CD14-positive monocyte (primary cell): Measurements from ENCODE around the gene CAPS. TPM values are rescaled to one million over a fixed set of nuclear protein-coding genes. Genes with fewer than 3 reads are reported as not detected.

Experiments used
- DNase-seq, 3 donors: peaks; one replicate each; pipeline ENCODE4 v3.0.0-alpha.2; 2011 to 2022
- H2AFZ ChIP-seq: 2 replicates; pipeline ENCODE4 v1.6.0; 2012; ENCODE audit warnings: mild to moderate bottlenecking, low read depth, low read length, inconsistent platforms; ENCODE audit not compliant: insufficient read depth, poor library complexity, severe bottlenecking
- H3K27ac ChIP-seq, 2 donors: 1 replicate in 1 of 2; 2 replicates in 1 of 2; pipeline ENCODE4 v1.5.1; 2012 to 2013; ENCODE audit warnings: low read length in 2 of 2, control low read depth in 1 of 2, inconsistent platforms in 1 of 2, low read depth in 1 of 2, mild to moderate bottlenecking in 1 of 2
- H3K27me3 ChIP-seq, 2 donors: one replicate each; pipeline versions ENCODE4 v1.6.0 to v1.6.1; 2011 to 2013; ENCODE audit warnings: low read length in 2 of 2; ENCODE audit not compliant: control insufficient read depth in 2 of 2, insufficient read depth in 2 of 2
- H3K36me3 ChIP-seq, 2 donors: replicated peaks in 1 of 2; 1 replicate in 1 of 2; 2 replicates in 1 of 2; pipeline versions ENCODE4 v1.5.1 to v1.6.1; 2012 to 2013; ENCODE audit warnings: low read length in 2 of 2, control low read depth in 1 of 2, inconsistent platforms in 1 of 2, mild to moderate bottlenecking in 1 of 2; ENCODE audit not compliant: insufficient read depth in 2 of 2, control insufficient read depth in 1 of 2
- H3K4me1 ChIP-seq, 2 donors: 1 replicate in 1 of 2; 2 replicates in 1 of 2; pipeline versions ENCODE4 v1.5.1 to v1.6.1; 2012 to 2013; ENCODE audit warnings: low read length in 2 of 2, control low read depth in 1 of 2, inconsistent platforms in 1 of 2, mild to moderate bottlenecking in 1 of 2, moderate library complexity in 1 of 2; ENCODE audit not compliant: insufficient read depth in 2 of 2, control insufficient read depth in 1 of 2
- H3K4me2 ChIP-seq: replicated peaks from 2 replicates; pipeline ENCODE3; 2012; ENCODE audit warnings: low read length, moderate library complexity, mild to moderate bottlenecking; ENCODE audit not compliant: poor library complexity, severe bottlenecking; ENCODE audit errors: extremely low read depth
- H3K4me3 ChIP-seq, 3 experiments: fragments of 200-600 bp in 1 of 3; sonication (generic) in 1 of 3; replicated peaks in 1 of 3; 1 replicate in 2 of 3; 2 replicates in 1 of 3; pipeline ENCODE4 v1.5.1; 2011 to 2013; ENCODE audit warnings: low read length in 3 of 3, mild to moderate bottlenecking in 3 of 3, control low read depth in 2 of 3, low read depth in 2 of 3, inconsistent platforms in 1 of 3, moderate library complexity in 1 of 3
- H3K79me2 ChIP-seq: 2 replicates; pipeline ENCODE4 v1.6.0; 2012; ENCODE audit warnings: mild to moderate bottlenecking, control low read depth, inconsistent platforms, low read length, moderate library complexity; ENCODE audit not compliant: insufficient read depth
- H3K9ac ChIP-seq: 2 replicates; pipeline ENCODE4 v1.6.0; 2017; ENCODE audit warnings: low read length, mild to moderate bottlenecking; ENCODE audit not compliant: insufficient read depth, poor library complexity, severe bottlenecking
- H3K9me3 ChIP-seq, 2 donors: replicated peaks in 1 of 2; 1 replicate in 1 of 2; 2 replicates in 1 of 2; pipeline versions ENCODE4 v1.5.1 to v1.6.1; 2012 to 2013; ENCODE audit warnings: low read length in 2 of 2, control low read depth in 1 of 2; ENCODE audit not compliant: control insufficient read depth in 1 of 2, insufficient read depth in 1 of 2
- H4K20me1 ChIP-seq: 2 replicates; pipeline ENCODE4 v1.6.0; 2012; ENCODE audit warnings: mild to moderate bottlenecking, low read length, control low read depth, moderate library complexity; ENCODE audit not compliant: insufficient read depth
- H3K27ac Mint-ChIP-seq, 7 donors: one replicate each; pipeline ENCODE4 v1.8.0; 2020; ENCODE audit warnings: mild to moderate bottlenecking in 7 of 7, mixed read lengths in 7 of 7, moderate library complexity in 6 of 7, inconsistent platforms in 2 of 7
- H3K27me3 Mint-ChIP-seq, 3 donors: one replicate each; pipeline ENCODE4 v1.8.0; 2021 to 2022; ENCODE audit warnings: low read depth in 3 of 3, mild to moderate bottlenecking in 3 of 3, mixed read lengths in 3 of 3, moderate library complexity in 3 of 3, inconsistent platforms in 1 of 3
- H3K36me3 Mint-ChIP-seq, 2 donors: one replicate each; pipeline ENCODE4 v1.8.0; 2020; ENCODE audit warnings: mixed read lengths in 2 of 2, inconsistent platforms in 1 of 2, mild to moderate bottlenecking in 1 of 2
- H3K4me1 Mint-ChIP-seq: one replicate; pipeline ENCODE4 v1.8.0; 2020; ENCODE audit warnings: mild to moderate bottlenecking, mixed read lengths
- H3K4me3 Mint-ChIP-seq, 2 donors: one replicate each; pipeline ENCODE4 v1.8.0; 2020; ENCODE audit warnings: mild to moderate bottlenecking in 2 of 2, mixed read lengths in 2 of 2, moderate library complexity in 1 of 2
- H3K9me3 Mint-ChIP-seq, 7 donors: one replicate each; pipeline ENCODE4 v1.8.0; 2020 to 2022; ENCODE audit warnings: mixed read lengths in 7 of 7, mild to moderate bottlenecking in 6 of 7, moderate library complexity in 6 of 7, inconsistent platforms in 2 of 7
- CTCF ChIP-seq: fragments of 200-600 bp; IDR thresholded peaks from one replicate; pipeline ENCODE4 v1.8.0; 2022; ENCODE audit warnings: antibody characterized with exemption, mild to moderate bottlenecking
- WGBS: methylation state at CpG from one replicate; pipeline ENCODE4 v1.1.5; 2013; ENCODE audit warnings: missing lambda C conversion rate; ENCODE audit not compliant: insufficient coverage; 5-methylcytosine and 5-hydroxymethylcytosine counted together
- intact Hi-C, 2 donors: fragments of 100-400 bp; cut with micrococcal nuclease; formaldehyde crosslinking; loops; one replicate each; pipeline versions ENCODE4 v1.15.0 to v1.15.1; 2023
- polyA plus RNA-seq, 3 donors: library from polyadenylated mRNA; depleted of rRNA in 1 of 3; unstranded in 2 of 3; stranded (reverse) in 1 of 3; fragments of 300-500 nt in 2 of 3; fragments of >200 nt in 1 of 3; fragmentation: Illumina TruSeq in 2 of 3; gene quantifications; 1 replicate in 2 of 3; 2 replicates in 1 of 3; pipeline ENCODE4 v1.2.3, GENCODE V29; 2012 to 2021

CAPS gene
- polyA plus RNA-seq, 3 donors: 0.34 to 34.8 (median 0.72) TPM

GRCh38 chr19:5926641-5927440, 12.8 kb downstream of the CAPS start:
- Mint-ChIP-seq H3K36me3 (peaks cover 94 to 99% of the 10 kb centered on the region in 2 donors), H3K27me3 (no peaks in the 10 kb centered on the region), H3K4me3 (no peak overlapping the region), H3K27ac (peak overlapping the region in 3 of 7 donors; percentile 10 to 55 (median 38)), H3K9me3 (no peaks in the 10 kb centered on the region), H3K4me1 (no peaks in the 10 kb centered on the region)
- intact Hi-C loops: no loop called here
- no peaks in the 10 kb centered on the region for H3K79me2 ChIP-seq
- H4K20me1 ChIP-seq: no peaks in the 10 kb centered on the region
- H3K4me1 ChIP-seq: no peaks in the 10 kb centered on the region
- no peak for TF ChIP-seq CTCF
- H3K36me3 ChIP-seq: peaks cover 95 to 100% of the 10 kb centered on the region in 2 donors
- no peaks in the 10 kb centered on the region for H3K27me3 ChIP-seq
- no peak for DNase-seq
- H3K9ac ChIP-seq: no peak overlapping the region
- WGBS: 100% methylated on average over 10 of the region's 14 CpGs
- no peak overlapping the region for H3K4me2 ChIP-seq
- no peak overlapping the region for H3K27ac ChIP-seq
- no peak overlapping the region for H3K4me3 ChIP-seq
- H2AFZ ChIP-seq: no peak overlapping the region
- H3K9me3 ChIP-seq: no peaks in the 10 kb centered on the region

- Histone ChIP-seq H4K20me1 (no peaks in the 10 kb centered on the region), H3K27ac (no peak overlapping the region), H2AFZ (no peak overlapping the region), H3K4me3 (no peak overlapping the region), H3K4me2 (no peak overlapping the region), H3K36me3 (peaks cover 95 to 99% of the 10 kb centered on the region in 2 donors), H3K9ac (no peak overlapping the region), H3K79me2 (no peaks in the 10 kb centered on the region), H3K9me3 (no peaks in the 10 kb centered on the region), H3K27me3 (no peaks in the 10 kb centered on the region), H3K4me1 (no peaks in the 10 kb centered on the region)
- Mint-ChIP-seq H3K36me3 (peaks cover 93 to 99% of the 10 kb centered on the region in 2 donors), H3K4me1 (no peaks in the 10 kb centered on the region), H3K27me3 (no peaks in the 10 kb centered on the region), H3K4me3 (no peak overlapping the region), H3K9me3 (no peaks in the 10 kb centered on the region), H3K27ac (peak overlapping the region in 1 of 7 donors; percentile 40)
- no peak for DNase-seq
- no peak for TF ChIP-seq CTCF
- intact Hi-C loops: no loop called here
- WGBS: 88% methylated on average over 8 of the region's 8 CpGs
These were observed 13.4 kb downstream of the CAPS start for GRCh38 chr19:5927441-5927821.
